Neural cell (in vitro differentiated cells): ENCODE results near the gene COPA.

Source experiments
- MXI1 ChIP-seq: fragments of 450-650 bp; conservative IDR thresholded peaks from 2 replicates; pipeline ENCODE4 v1.6.1; 2014; ENCODE audit warnings: antibody characterized with exemption, mild to moderate bottlenecking; ENCODE audit not compliant: poor library complexity, severe bottlenecking
- POLR2AphosphoS5 ChIP-seq: IDR thresholded peaks from 2 replicates; pipeline ENCODE4 v1.6.1; 2012
- RAD21 ChIP-seq: fragments of 450-650 bp; conservative IDR thresholded peaks from 2 replicates; pipeline ENCODE4 v1.6.1; 2014; ENCODE audit warnings: antibody characterized with exemption, mild to moderate bottlenecking, moderate library complexity
- TF ChIP-seq, protein P1 (sequence below): fragments of 450-650 bp; IDR thresholded peaks from 2 replicates; pipeline ENCODE4 v1.5.1; 2014; ENCODE audit warnings: antibody characterized with exemption, mild to moderate bottlenecking, moderate library complexity; ENCODE audit not compliant: poor library complexity, severe bottlenecking

DNA sequence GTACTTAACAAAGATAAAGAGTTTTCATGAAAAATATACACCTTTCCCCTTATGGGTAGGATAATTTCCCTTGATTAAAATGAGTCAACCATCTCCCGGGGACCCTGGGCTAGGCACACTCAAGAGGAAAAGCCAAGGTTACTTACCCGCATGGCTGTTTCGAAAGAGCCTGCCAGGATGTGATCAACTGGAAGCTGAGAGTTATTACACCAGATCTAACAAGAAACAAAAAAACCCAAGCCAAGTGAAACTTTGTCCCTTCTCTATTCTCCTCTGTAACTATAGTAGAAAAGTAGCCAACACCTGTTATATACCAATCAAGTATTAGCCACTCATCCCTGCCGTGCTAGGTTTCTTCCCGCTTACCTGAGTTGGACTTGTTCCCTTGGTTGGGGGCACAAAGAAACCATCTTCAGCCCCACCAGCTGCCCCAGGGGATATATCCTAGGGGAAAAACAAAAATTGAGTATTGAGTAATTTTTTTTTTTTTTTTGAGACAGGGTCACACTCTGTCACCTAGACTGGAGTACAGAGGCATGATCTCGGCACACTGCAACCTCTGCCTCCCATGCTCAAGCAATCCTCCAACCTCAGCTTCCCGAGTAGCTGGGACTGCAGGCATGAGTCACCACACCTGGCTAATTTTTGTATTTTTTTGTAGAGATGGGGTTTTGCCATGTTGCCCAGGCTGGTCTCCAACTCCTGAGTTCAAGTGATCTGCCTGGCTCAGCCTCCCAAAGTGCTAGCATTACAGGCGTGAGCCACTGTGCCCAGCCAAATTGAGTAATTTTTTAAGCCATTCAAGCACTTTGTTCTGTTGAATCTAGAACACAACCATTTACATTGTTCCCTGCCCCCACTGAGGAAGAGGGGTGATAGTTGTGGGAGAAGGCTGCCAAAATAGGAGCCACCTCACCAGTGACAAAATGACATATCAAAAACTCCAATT, 49.8 kb downstream of the COPA start:
- TF ChIP-seq, protein P1, sequence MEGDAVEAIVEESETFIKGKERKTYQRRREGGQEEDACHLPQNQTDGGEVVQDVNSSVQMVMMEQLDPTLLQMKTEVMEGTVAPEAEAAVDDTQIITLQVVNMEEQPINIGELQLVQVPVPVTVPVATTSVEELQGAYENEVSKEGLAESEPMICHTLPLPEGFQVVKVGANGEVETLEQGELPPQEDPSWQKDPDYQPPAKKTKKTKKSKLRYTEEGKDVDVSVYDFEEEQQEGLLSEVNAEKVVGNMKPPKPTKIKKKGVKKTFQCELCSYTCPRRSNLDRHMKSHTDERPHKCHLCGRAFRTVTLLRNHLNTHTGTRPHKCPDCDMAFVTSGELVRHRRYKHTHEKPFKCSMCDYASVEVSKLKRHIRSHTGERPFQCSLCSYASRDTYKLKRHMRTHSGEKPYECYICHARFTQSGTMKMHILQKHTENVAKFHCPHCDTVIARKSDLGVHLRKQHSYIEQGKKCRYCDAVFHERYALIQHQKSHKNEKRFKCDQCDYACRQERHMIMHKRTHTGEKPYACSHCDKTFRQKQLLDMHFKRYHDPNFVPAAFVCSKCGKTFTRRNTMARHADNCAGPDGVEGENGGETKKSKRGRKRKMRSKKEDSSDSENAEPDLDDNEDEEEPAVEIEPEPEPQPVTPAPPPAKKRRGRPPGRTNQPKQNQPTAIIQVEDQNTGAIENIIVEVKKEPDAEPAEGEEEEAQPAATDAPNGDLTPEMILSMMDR = no peak
- no peak for TF ChIP-seq MXI1
- no peak for TF ChIP-seq RAD21
- no peak for TF ChIP-seq POLR2AphosphoS5
